Central memory CD8-positive, alpha-beta T cell (primary cell): ENCODE results near the gene AKIP1.
"Not testable (repeated sequence)": the region's sequence is repeated elsewhere in the genome, so short reads cannot be mapped to it uniquely, and the experiment has no call there.

ENCODE experiments used
- ATAC-seq: fragments of 150-1000 bp; cut with Tn5 transposase; replicated peaks from 2 replicates; pipeline ENCODE4 v1.10.0; 2022; ENCODE audit warnings: mild to moderate bottlenecking, moderate FRiP score, moderate number of reproducible peaks; ENCODE audit not compliant: poor library complexity, severe bottlenecking; ENCODE audit errors: extremely low read depth
- DNase-seq, 2 donors: peaks; one replicate each; pipeline ENCODE4 v3.0.0; 2021; ENCODE audit warnings: low spot score in 2 of 2
- H3K27ac Mint-ChIP-seq: one replicate; pipeline ENCODE4 v1.8.0; 2022; ENCODE audit warnings: low read depth, mild to moderate bottlenecking, moderate library complexity, mixed read lengths
- H3K27me3 Mint-ChIP-seq: one replicate; pipeline ENCODE4 v1.8.0; 2022; ENCODE audit warnings: mixed read lengths
- H3K36me3 Mint-ChIP-seq: one replicate; pipeline ENCODE4 v1.8.0; 2022; ENCODE audit warnings: mild to moderate bottlenecking, moderate library complexity, mixed read lengths; ENCODE audit not compliant: insufficient read depth
- H3K4me1 Mint-ChIP-seq: one replicate; pipeline ENCODE4 v1.8.0; 2022; ENCODE audit warnings: mixed read lengths
- H3K4me3 Mint-ChIP-seq: one replicate; pipeline ENCODE4 v1.8.0; 2022; ENCODE audit warnings: mild to moderate bottlenecking, moderate library complexity, mixed read lengths
- H3K9me3 Mint-ChIP-seq: one replicate; pipeline ENCODE4 v1.8.0; 2022; ENCODE audit warnings: mixed read lengths

Gene AKIP1

DNA sequence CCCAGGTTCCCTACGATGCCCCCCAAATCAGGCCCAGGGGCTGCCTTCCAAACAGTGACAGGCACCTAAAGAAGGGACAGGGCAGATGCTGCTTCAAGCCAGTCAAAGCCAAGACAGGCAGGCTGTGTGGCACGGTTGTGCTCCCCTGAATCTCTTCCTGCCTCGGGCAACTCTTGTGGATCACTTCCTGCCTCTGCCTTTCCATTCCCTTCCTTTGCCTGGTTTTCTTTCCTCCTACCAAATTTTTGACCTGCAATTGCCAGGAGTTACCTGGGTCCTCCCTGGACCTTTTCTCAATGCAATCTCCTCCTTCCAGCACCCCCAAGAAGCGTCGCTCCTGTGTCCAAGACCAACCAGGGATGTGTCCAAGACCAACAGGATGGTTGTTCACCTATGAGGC is 16.2 kb downstream of the AKIP1 start:
- DNase-seq (no peak), ATAC-seq (no peak)
- Mint-ChIP-seq H3K27ac (no peak overlapping the region), H3K4me1 (no peaks in the 10 kb centered on the region), H3K27me3 (no peaks in the 10 kb centered on the region), H3K4me3 (no peak overlapping the region), H3K36me3 (peaks cover 1% of the 10 kb centered on the region), H3K9me3 (no peaks in the 10 kb centered on the region)

DNA sequence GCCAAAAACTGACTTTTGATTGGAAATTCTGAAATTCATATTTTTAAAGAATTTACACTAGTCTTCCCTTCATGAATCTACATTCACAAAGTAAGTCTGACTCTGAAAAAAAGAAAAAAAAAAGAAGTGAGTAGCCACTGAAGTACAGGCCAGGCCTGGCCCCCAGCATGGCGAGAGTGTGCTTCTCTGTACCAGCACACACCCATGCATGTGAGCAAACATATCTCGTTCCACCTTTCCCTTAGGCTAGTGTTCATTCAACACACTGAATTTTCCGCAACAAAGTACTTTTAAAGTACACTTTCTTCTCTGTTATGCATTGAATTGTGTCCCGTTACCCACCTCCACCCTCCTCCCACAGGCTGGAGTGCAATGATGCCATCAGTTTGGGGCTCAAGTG is 17.2 kb downstream of the AKIP1 start:
- H3K27ac Mint-ChIP-seq, result no peak overlapping the region
- H3K9me3 Mint-ChIP-seq, result no peaks in the 10 kb centered on the region
- ATAC-seq (no peak), DNase-seq (no peak)
- peaks cover 1% of the 10 kb centered on the region for H3K36me3 Mint-ChIP-seq
- H3K27me3 Mint-ChIP-seq, result no peaks in the 10 kb centered on the region
- H3K4me3 Mint-ChIP-seq, result no peak overlapping the region
- H3K4me1 Mint-ChIP-seq, result no peaks in the 10 kb centered on the region

DNA sequence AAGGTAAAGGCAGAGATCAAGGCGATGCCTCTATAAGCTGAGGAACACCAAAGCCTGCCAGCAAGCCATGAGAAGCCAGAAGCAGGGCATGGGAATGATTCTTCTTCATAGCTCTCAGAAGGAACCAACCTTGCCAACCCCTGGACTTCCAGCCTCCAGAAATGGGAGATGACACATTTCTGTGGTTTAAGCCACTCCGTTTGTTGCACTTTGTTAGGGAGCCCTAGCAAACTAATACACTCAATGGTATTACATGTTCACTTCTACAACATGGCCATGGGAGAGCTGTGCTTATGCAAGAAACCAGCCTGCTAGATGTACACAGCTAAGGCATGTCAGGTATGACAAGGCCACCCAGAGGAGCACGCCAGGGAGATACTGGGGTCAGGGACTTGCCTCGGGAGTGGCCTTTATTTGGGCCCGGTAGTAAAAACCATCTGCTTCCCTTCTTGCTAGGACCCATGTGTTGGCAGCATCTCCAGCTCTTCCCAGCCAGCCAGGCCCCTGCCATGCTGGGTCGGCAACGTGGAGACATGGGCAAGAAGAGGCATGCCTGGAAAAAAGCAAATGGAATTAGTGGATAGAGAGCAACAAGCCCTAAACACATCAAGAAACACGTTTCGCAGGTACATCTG is 18.1 kb downstream of the AKIP1 start:
- ATAC-seq, result no peak
- Mint-ChIP-seq H3K36me3 (no peaks in the 10 kb centered on the region), H3K4me3 (no peak overlapping the region), H3K27ac (no peak overlapping the region), H3K4me1 (no peaks in the 10 kb centered on the region), H3K27me3 (no peaks in the 10 kb centered on the region), H3K9me3 (no peaks in the 10 kb centered on the region)
- no peak for DNase-seq

DNA sequence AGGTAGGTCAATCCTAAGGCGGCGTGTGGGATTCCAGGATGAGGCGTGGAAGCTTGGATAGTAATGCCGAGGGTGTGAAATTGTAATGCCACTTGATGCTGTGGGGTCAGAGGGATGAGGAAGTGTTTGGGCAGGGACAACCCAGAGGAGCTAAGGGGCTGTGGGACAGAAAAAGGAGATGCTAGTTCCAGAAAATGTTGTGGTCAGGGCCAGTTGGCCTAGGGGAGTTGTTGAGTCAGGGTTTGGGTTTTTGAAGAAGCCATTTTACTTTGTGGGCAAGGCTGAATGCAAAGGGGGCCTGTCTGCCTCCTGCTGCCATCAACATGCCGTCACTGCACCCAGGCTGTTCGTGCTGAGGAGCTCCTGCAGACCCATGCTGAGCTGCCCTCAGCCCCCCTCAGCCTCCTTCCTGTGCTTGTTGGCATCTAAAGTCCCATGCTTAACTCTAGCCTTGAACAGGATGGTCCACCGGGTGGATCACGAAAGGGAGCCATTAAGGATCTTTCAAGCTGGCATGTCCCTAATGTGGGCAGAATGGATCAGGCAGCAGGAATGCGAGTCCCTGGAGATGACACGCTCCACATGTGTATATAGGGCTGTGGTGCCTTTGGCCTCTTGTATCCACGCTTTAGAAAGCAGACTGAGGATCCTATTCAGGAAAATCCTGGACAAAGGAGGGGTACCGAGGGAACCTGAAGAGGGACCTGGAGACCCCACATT is 19.6 kb downstream of the AKIP1 start:
- Mint-ChIP-seq H3K4me1 (no peaks in the 10 kb centered on the region), H3K27me3 (no peaks in the 10 kb centered on the region), H3K36me3 (no peaks in the 10 kb centered on the region), H3K9me3 (no peaks in the 10 kb centered on the region), H3K4me3 (no peak overlapping the region), H3K27ac (no peak overlapping the region)
- no peak for ATAC-seq
- DNase-seq, result no peak

DNA sequence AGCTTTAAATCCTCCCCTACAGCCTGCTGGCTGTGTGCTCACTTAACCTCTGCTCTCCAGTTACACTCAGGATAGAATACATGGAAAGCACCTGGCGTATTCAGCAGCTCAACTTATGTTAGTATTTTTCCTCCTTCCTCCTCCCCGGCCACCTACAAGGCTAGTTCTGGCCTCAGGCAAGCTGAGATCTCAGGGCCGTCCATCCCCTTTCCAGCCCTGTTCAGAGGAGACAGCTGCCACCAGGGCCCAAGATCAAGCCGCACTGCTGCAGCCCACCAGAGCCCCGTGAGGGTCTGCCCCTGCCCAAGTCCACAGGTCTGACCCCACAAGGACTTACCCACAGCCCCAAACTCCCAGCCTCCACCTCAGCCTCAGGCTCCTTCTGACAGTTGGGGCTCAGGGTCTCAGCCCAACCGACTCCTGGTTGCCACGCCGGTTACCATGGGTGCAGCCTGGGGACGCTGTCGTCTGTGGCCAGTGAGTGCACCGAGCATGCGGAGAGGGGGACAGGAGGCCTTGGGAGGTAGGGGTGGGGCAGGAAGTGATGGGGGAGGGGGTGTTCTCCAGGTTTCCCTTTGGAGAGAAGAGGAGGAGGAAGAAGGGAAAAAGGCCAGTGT is 21.7 kb downstream of the AKIP1 start, which contains the start of gene C11orf16:
C11orf16 (minus strand) TSS at position 384 of the 617 bp plus-strand sequence. CDS start 639 bp downstream, outside the sequence.
- Mint-ChIP-seq H3K27ac (no peak within 1 kb of the TSS), H3K36me3 (no peaks in the 10 kb centered on the region), H3K9me3 (no peaks in the 10 kb centered on the region), H3K27me3 (no peaks in the 10 kb centered on the region), H3K4me3 (no peak within 1 kb of the TSS), H3K4me1 (no peaks in the 10 kb centered on the region)
- DNase-seq (no peak), ATAC-seq (no peak)

DNA sequence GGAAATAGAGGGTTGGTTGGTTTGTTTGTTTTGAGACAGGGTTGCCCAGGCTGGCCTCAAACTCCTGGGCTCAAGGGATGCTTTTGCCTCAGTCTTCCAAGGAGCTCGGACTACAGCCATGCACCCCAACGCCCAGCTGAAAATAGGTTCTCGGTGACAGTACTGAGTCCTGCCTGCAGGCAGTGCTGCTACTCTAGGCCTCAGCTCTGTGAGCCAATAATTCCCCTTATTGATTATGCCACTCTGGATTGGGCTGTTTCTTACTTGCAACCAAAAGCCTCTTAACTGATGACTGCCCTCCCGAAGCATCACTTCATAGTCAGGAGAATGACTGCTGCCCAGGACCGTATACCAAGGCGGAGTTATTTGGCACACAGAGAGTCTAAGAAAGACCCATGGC is 22.9 kb downstream of the AKIP1 start:
- H3K9me3 Mint-ChIP-seq, result no peaks in the 10 kb centered on the region
- H3K36me3 Mint-ChIP-seq, result no peaks in the 10 kb centered on the region
- H3K27ac Mint-ChIP-seq, result no peak overlapping the region
- no peaks in the 10 kb centered on the region for H3K27me3 Mint-ChIP-seq
- H3K4me3 Mint-ChIP-seq, result no peak overlapping the region
- ATAC-seq (no peak), DNase-seq (no peak)
- no peaks in the 10 kb centered on the region for H3K4me1 Mint-ChIP-seq

DNA sequence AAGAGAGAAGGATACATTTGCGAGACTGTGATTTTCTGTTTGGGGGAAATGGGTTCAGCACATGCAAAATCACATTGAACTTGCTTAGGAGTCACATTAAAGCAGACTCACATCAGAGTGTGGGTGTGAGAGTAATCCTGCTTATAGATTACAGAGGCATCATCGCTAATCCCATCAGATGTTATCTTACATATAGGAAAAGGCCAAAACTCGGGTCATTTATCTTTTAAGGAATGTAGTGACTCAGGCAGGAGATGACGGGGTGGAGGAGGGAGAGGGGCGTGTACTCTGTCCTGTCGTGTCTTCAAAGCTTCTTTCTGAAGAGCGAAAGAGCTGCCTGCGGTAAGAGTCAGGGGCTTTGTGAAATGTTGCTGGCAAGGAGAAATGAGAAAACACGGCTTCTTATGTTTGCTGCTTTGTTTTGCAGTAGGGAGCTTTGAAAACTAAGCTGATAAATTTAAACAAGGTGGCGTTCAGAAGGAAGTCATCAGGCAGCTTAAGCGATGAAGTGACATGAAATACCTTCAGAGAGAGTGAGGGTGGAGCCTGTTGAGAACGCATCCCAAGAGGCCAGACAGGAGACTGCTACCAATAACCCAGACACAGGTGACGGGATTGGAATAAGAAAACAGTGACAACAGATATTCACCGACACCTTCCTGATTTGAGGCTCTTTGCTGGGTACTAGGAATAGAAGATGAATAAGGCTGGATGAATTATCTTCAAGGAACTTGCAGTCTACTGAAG is 23.9 kb downstream of the AKIP1 start:
- no peaks in the 10 kb centered on the region for H3K9me3 Mint-ChIP-seq
- no peak overlapping the region for H3K27ac Mint-ChIP-seq
- H3K4me1 Mint-ChIP-seq, result no peaks in the 10 kb centered on the region
- no peaks in the 10 kb centered on the region for H3K36me3 Mint-ChIP-seq
- H3K27me3 Mint-ChIP-seq, result no peaks in the 10 kb centered on the region
- H3K4me3 Mint-ChIP-seq, result no peak overlapping the region
- DNase-seq (no peak), ATAC-seq (no peak)

DNA sequence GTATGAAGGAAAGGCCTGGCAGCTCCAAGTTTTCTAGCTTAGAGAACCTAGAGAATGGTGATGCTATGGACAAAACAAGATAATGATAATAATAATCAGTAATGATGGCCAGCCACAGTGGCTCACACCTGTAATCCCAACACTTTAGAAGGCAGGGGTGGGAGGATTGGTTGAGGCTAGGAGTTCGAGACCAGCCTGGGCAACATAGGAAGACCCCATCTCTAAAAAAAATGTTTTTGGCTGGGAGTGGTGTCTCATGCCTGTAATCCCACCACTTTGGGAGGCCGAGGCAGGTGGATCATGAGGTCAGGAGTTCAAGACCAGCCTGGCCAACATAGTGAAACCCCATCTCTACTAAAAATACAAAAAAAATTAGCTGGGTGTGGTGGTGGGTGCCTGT is 24.8 kb downstream of the AKIP1 start:
- not testable (repeated sequence) for H3K36me3 Mint-ChIP-seq, H3K27me3 Mint-ChIP-seq, H3K9me3 Mint-ChIP-seq, ATAC-seq, H3K4me1 Mint-ChIP-seq, H3K27ac Mint-ChIP-seq, H3K4me3 Mint-ChIP-seq, DNase-seq

DNA sequence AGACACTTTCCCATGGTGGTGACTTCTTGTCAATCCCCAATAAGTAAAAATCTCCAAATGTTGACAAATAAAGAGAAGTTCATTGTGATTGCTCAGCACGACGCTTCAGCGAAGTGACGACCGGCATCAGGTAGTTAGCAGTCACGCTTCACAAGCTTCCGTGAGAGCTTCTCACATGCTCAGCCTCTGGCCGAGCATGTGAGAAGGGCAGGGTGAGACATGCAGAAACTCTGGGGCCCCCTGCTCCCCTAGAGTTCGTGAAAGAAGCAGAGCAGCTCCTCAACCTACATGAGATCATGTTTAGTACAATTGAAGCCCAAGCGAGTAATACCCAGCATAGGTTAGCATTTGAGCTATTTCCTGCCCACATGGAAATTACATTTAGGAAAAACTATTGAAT is 26.2 kb downstream of the AKIP1 start:
- H3K9me3 Mint-ChIP-seq, result no peaks in the 10 kb centered on the region
- no peak overlapping the region for H3K27ac Mint-ChIP-seq
- no peak overlapping the region for H3K4me3 Mint-ChIP-seq
- ATAC-seq, result no peak
- no peaks in the 10 kb centered on the region for H3K4me1 Mint-ChIP-seq
- no peak for DNase-seq
- H3K36me3 Mint-ChIP-seq, result no peaks in the 10 kb centered on the region
- H3K27me3 Mint-ChIP-seq, result peaks cover 9% of the 10 kb centered on the region

DNA sequence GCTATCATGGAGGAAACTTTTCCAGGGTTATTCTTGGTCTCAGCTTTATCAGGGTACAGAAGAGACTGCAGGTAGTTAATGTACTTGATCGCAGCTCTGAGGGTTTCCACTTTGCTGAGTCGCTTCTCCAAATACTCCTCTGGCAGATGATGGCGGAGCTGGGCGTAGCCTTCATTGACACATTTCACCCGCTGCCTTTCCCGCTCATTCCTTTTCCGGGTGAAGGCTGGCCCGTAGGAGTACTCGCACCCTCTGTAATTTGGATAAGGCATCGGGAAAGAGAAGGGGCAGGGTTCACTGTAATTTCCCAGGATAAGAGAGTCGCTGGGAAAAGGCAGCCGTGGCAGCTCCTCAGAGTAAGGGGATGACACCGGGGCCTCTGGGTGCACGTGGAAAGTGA is 26.7 kb downstream of the AKIP1 start:
- H3K27ac Mint-ChIP-seq, result no peak overlapping the region
- H3K27me3 Mint-ChIP-seq, result peaks cover 9% of the 10 kb centered on the region
- no peaks in the 10 kb centered on the region for H3K36me3 Mint-ChIP-seq
- H3K4me1 Mint-ChIP-seq, result no peaks in the 10 kb centered on the region
- no peak overlapping the region for H3K4me3 Mint-ChIP-seq
- no peaks in the 10 kb centered on the region for H3K9me3 Mint-ChIP-seq
- DNase-seq, result no peak
- no peak for ATAC-seq

DNA sequence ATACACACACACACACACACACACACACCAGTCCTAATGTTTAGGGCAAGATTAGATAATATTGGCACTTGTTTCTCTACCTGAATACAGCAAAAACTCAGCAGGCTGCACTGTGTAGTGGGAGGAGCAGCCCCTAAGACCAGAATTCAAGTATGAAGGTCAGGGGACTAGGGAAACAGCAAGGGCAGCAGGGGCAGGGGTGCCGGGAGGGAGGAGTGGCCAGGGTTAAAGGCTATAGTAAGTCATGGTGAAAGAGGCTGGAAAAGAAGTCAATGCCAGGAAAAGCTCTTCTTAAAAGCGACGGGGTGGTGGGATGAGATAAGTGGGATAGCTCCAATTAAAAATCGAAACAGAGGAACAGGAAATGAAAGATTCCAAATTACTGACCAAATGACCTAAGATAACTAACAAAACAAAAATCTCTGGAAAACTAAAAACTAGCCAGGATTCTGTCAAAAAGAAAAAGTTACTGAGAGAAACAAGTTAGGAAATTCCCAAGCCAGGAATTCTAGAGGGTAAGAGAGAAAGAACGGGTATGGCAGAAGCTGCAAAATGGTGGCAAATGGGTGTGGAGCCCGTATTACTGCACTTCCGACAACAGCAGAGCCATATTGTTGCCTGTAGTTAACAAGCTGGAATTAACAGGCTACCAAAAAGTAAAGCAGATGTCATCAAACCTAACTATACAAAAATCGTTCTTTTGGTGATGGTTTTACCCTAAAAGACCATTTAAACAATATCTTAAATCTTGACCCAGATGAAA is 30.5 kb downstream of the AKIP1 start:
- Mint-ChIP-seq H3K4me1 (no peaks in the 10 kb centered on the region), H3K27me3 (peaks cover 9% of the 10 kb centered on the region), H3K36me3 (no peaks in the 10 kb centered on the region), H3K4me3 (no peak overlapping the region), H3K27ac (no peak overlapping the region), H3K9me3 (no peaks in the 10 kb centered on the region)
- DNase-seq, result no peak
- ATAC-seq, result no peak

DNA sequence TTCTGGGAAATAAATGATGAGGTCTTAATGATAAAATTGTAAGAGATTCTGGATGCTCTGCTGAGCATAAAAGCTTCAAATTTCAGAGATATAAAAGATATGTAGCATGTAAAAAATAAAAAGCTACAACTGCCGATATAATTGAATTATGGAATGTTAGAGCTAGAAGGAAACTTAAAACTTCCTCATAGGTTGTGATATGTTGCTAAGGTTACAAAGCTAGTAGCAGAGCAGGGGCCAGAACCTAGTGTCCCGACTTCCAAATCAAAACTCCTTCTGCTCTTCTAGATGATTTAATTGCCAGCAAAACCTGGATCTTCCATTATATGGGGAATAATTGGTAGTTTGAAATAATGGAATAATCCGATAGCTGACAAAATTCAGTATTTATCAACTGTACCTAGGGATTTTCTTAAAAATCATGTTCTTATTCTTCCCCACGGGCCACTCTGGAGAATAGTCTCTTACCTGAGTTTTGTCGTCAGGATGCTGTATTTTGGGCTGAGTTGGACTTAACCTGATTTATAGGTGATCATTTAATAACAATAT is 31.6 kb downstream of the AKIP1 start, which contains the start of gene ASCL3:
ASCL3 (minus strand) TSS at position 499 of the 549 bp plus-strand sequence. CDS start 4,855 bp downstream, outside the sequence.
- Mint-ChIP-seq H3K4me1 (no peaks in the 10 kb centered on the region), H3K27ac (no peak within 1 kb of the TSS), H3K27me3 (peaks cover 9% of the 10 kb centered on the region), H3K36me3 (peaks cover 1% of the 10 kb centered on the region), H3K4me3 (no peak within 1 kb of the TSS), H3K9me3 (no peaks in the 10 kb centered on the region)
- DNase-seq (no peak), ATAC-seq (no peak)
